Cardiac fibroblast (primary cell): ENCODE results near the gene RALGDS.
"Not testable (repeated sequence)": the region's sequence is repeated elsewhere in the genome, so short reads cannot be mapped to it uniquely, and the experiment has no call there.

Experiments used
- DNase-seq, 2 donors: peaks; one replicate each; pipeline versions ENCODE4 v3.0.0 to v3.0.0-alpha.2; 2010; ENCODE audit warnings: low read depth in 2 of 2
- H3K4me3 ChIP-seq, 2 donors: replicated peaks in 1 of 2; 1 replicate in 1 of 2; 2 replicates in 1 of 2; pipeline ENCODE4 v1.5.1; 2011; ENCODE audit warnings: low read depth in 2 of 2, low read length in 2 of 2, mild to moderate bottlenecking in 2 of 2, moderate library complexity in 1 of 2
- CTCF ChIP-seq: IDR thresholded peaks from one replicate; pipeline ENCODE4 v1.5.1; 2011; ENCODE audit warnings: low read depth, mild to moderate bottlenecking, low read length, inconsistent platforms

RALGDS gene

GRCh38 chr9:133080161-133080560 is 40.9 kb downstream of the RALGDS start:
- no peak overlapping the region for H3K4me3 ChIP-seq
- no peak for DNase-seq
- no peak for TF ChIP-seq CTCF

GRCh38 chr9:133078486-133078885 is 42.6 kb downstream of the RALGDS start:
- no peak for DNase-seq
- no peak for TF ChIP-seq CTCF
- no peak overlapping the region for H3K4me3 ChIP-seq

GRCh38 chr9:133076691-133077090 is 44.3 kb downstream of the RALGDS start:
- TF ChIP-seq CTCF = no peak
- H3K4me3 ChIP-seq = no peak overlapping the region
- DNase-seq = no peak

GRCh38 chr9:133075925-133076630 is 45.0 kb downstream of the RALGDS start:
- no peak overlapping the region for H3K4me3 ChIP-seq
- no peak for TF ChIP-seq CTCF
- DNase-seq = peak; percentile 72 to 80

- peak; percentile 6 to 44 for DNase-seq
- H3K4me3 ChIP-seq = no peak overlapping the region
- TF ChIP-seq CTCF = no peak
These were observed 46.9 kb downstream of the RALGDS start for GRCh38 chr9:133074111-133074651.

- TF ChIP-seq CTCF = no peak
These were observed 47.7 kb downstream of the RALGDS start for GRCh38 chr9:133073086-133074014.

GRCh38 chr9:133072210-133072609 is 48.8 kb downstream of the RALGDS start:
- not testable (repeated sequence) for DNase-seq, H3K4me3 ChIP-seq

More at GRCh38 chr9:133073086-133074014, 47.7 kb downstream of the RALGDS start:
- DNase-seq = no peak
- H3K4me3 ChIP-seq = no peak overlapping the region
